ENCODE data around the gene PLEKHA6. TPM values are rescaled to one million over a fixed set of nuclear protein-coding genes. Genes with fewer than 3 reads are reported as not detected.

Gene PLEKHA6
- total and polyA plus RNA-seq, 2 experiments from 2014 or later: 2.8 to 6.2 TPM

- TF ChIP-seq EZH2 (IDR thresholded peaks at IDR 0.05; ENCODE audit: low read depth, unreplicated experiment) (no peak), ZNF114 (CRISPR knock-in tag; IDR thresholded peaks at IDR 0.05) (no peak)
- TF ChIP-seq, protein P1, sequence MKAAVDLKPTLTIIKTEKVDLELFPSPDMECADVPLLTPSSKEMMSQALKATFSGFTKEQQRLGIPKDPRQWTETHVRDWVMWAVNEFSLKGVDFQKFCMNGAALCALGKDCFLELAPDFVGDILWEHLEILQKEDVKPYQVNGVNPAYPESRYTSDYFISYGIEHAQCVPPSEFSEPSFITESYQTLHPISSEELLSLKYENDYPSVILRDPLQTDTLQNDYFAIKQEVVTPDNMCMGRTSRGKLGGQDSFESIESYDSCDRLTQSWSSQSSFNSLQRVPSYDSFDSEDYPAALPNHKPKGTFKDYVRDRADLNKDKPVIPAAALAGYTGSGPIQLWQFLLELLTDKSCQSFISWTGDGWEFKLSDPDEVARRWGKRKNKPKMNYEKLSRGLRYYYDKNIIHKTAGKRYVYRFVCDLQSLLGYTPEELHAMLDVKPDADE (IDR thresholded peaks at IDR 0.05): no peak
These were observed 7.6 kb upstream of the PLEKHA6 start (continued) for GRCh38 chr1:204367193-204367858.

DNA sequence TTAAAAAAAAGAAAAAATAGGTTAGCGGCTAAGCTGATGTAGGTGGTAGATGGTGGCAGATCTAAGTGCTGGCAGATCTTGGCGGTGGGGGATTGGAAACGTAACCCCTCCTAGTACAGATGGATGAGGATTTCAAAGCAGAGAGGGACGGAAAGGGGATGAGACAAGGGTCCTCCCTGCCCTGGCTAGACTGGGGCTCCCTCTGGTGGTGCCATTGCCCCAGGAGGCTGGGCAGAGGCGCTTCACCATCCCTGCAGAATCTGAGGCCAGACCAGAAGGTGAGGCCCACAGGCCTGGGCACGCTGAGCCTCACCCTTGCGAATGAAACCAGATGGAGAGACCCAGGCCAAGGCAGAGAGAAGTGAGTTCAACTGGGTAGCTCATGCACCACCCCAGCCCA is 7.0 kb upstream of the PLEKHA6 start:
- Histone ChIP-seq H3K79me2 (replicated peaks; ENCODE audit: insufficient read depth) (no peaks in the 10 kb centered on the region), H3K9me2 (ENCODE audit: insufficient read depth) (no peaks in the 10 kb centered on the region), H3F3A (replicated peaks; ENCODE audit: low read depth) (no peaks in the 10 kb centered on the region), H3K4me3 (no peak overlapping the region), H3K4me2 (no peak overlapping the region), H3K36me3 (ENCODE audit: insufficient read depth) (no peaks in the 10 kb centered on the region), H4K20me1 (replicated peaks; ENCODE audit: insufficient read depth) (no peaks in the 10 kb centered on the region), H3K4me1 (ENCODE audit: insufficient read depth) (peaks cover 6% of the 10 kb centered on the region; the same call in 1 of the 2 replicates), H2AFZ (no peak overlapping the region), H3K27ac (ENCODE audit: low read depth) (no peak overlapping the region), H3K27me3 (ENCODE audit: insufficient read depth) (peaks cover 9% of the 10 kb centered on the region; the same call in 1 of the 2 replicates)
- DNase-seq (ENCODE audit: low spot score) (peak; percentile 71), ATAC-seq (peak; percentile 68)
- Mint-ChIP-seq H3K4me1 (peaks cover 7% of the 10 kb centered on the region), H3K4me3 (no peak overlapping the region), H3K27me3 (ENCODE audit: insufficient read depth, low read depth, poor library complexity) (peaks cover 10% of the 10 kb centered on the region), H3K27ac (no peak overlapping the region), H3K36me3 (ENCODE audit: low read depth) (no peaks in the 10 kb centered on the region; the same call in 2 of the 3 replicates), H3K9me3 (no peaks in the 10 kb centered on the region)
- TF ChIP-seq NANOG (IDR thresholded peaks at IDR 0.05; ENCODE audit: borderline replicate concordance) (no peak), CREB1 (CRISPR knock-in tag; IDR thresholded peaks at IDR 0.05; ENCODE audit: low read depth) (no peak), CTCF (conservative IDR thresholded peaks at IDR 0.05; ENCODE audit: low read depth in 2 of 2) (peak; percentile 65 to 90)

DNA sequence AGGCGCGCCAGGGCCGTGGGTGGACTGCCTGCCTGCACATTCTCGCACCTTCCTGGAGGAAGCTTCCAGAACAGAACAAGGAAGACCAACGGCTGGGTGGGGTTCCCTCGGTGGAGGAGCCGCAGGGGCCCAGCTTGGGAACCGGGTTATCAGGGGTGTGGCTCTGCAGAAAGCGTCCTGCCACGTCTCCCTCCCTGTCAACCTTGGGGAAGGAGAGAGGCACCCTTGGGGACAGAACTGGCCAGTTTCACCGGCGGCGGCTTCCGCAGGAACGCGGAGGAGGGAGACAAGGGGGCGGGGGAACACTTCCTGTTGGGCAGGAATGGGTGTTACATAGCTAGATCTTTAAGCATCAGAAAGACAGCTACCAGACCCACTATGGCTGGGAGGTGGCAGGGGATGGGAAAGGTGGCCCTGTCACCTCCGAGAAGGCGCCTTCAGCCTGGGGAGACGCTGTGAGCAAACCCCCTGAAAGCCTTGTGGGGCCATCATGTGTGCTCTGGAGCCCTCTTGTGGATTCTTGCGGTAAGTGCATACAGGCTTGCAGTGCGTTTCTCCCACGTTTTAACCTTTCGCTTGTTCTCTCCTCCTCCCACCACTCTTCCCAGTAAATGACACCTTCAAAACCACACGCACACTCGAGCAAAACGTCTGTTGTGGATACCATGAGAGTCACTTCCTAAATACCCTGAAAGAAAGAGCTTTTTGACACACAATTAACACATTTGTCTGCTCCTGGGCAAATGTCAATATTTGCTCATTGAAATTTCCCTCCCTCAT is 3.8 kb upstream of the PLEKHA6 start:
- Histone ChIP-seq H4K20me1 (replicated peaks; ENCODE audit: insufficient read depth) (no peaks in the 10 kb centered on the region), H3K4me2 (peak overlapping the region; percentile 82), H3K4me1 (ENCODE audit: insufficient read depth) (peaks cover 26% of the 10 kb centered on the region), H3K4me3 (peak overlapping the region; percentile 52), H3K79me2 (replicated peaks; ENCODE audit: insufficient read depth) (no peaks in the 10 kb centered on the region), H3F3A (replicated peaks; ENCODE audit: low read depth) (0 out of 2 replicates have a peak, but pooled peaks cover 3% of the 10 kb centered on the region), H3K36me3 (ENCODE audit: insufficient read depth) (no peaks in the 10 kb centered on the region), H3K9me2 (ENCODE audit: insufficient read depth) (no peaks in the 10 kb centered on the region), H3K27ac (ENCODE audit: low read depth) (no peak overlapping the region), H3K27me3 (ENCODE audit: insufficient read depth) (peaks cover 12% of the 10 kb centered on the region; the same call in 1 of the 2 replicates), H2AFZ (peak overlapping the region; percentile 75)
- Mint-ChIP-seq H3K27ac (no peak overlapping the region), H3K4me1 (peaks cover 26% of the 10 kb centered on the region), H3K9me3 (no peaks in the 10 kb centered on the region), H3K27me3 (ENCODE audit: insufficient read depth, low read depth, poor library complexity) (peaks cover 19% of the 10 kb centered on the region), H3K4me3 (peak overlapping the region; percentile 12), H3K36me3 (ENCODE audit: low read depth) (no peaks in the 10 kb centered on the region; the same call in 2 of the 3 replicates)
- TF ChIP-seq, protein P1 (IDR thresholded peaks at IDR 0.05): 0 out of 2 replicates have a peak, but pooled peaks have one; percentile 23
- TF ChIP-seq NANOG (IDR thresholded peaks at IDR 0.05; ENCODE audit: borderline replicate concordance) (no peak), ZNF114 (CRISPR knock-in tag; IDR thresholded peaks at IDR 0.05) (no peak), CTCF (conservative IDR thresholded peaks at IDR 0.05; ENCODE audit: low read depth in 2 of 2) (peak; percentile 93 to 99)
- peak; percentile 89 for DNase-seq (ENCODE audit: low spot score)
- ATAC-seq: peak; percentile 26

Measured in GM23338 (cell line).